HG02623 (cell line): ENCODE data around the gene FPGS.
"Not testable (repeated sequence)": the region's sequence is repeated elsewhere in the genome, so short reads cannot be mapped to it uniquely, and the experiment has no call there.

ENCODE experiments used
- ATAC-seq: cut with Tn5 transposase; IDR thresholded peaks from one replicate; pipeline ENCODE4 v1.9.1; 2021; ENCODE audit warnings: moderate library complexity; ENCODE audit not compliant: unreplicated experiment

The FPGS gene

GRCh38 chr9:127802576-127803443 is at the start of gene FPGS:
FPGS (plus strand) TSS chr9:127802882; CDS start chr9:127802925, 43 bp downstream.
- peak; percentile 70 for ATAC-seq

GRCh38 chr9:127753148-127753547 is 49.5 kb upstream of the FPGS start:
- ATAC-seq, result no peak

GRCh38 chr9:127753622-127754021 is 49.1 kb upstream of the FPGS start:
- no peak for ATAC-seq

- ATAC-seq, result no peak
Measured at GRCh38 chr9:127754099-127755060, 48.3 kb upstream of the FPGS start.

GRCh38 chr9:127755061-127756060 is 47.3 kb upstream of the FPGS start:
- ATAC-seq, result no peak

DNA sequence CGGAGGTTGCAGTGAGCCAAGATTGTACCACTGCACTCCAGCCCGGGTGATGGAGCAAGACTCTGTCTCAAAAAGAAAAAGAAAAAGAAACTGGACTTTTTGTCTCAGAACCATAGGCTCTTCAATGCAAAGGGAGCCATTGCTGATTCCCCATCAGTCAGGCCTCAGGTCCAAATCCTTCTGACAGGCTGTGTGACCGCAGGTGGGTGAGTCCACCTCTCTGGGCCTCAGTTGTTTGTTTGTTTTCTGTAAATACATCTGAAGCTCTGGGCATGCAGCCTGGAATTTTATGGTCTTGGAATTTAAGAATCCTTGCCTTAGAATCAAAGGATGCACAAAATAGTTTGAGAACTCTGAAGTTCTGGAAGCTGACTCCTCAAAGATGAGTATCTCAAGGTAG is 46.4 kb upstream of the FPGS start:
- no peak for ATAC-seq

DNA sequence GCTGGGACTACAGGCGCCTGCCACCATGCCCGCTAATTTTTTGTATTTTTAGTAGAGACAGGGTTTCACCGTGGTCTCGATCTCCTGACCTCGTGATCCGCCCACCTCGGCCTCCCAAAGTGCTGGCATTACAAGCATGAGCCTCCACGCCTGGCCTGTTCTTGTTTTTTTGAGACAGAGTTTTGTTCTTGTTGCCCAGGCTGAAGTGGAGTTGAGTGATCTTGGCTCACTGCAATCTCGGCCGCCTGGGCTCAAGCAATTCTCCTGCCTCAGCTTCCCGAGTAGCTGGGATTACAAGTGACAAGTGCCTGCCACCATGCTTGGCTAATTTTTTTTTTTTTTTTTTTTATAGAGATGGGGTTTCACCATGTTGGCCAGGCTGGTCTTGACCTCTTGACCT is 45.9 kb upstream of the FPGS start:
- not testable (repeated sequence) for ATAC-seq

GRCh38 chr9:127758843-127759242 is 43.8 kb upstream of the FPGS start:
- ATAC-seq, result no peak

GRCh38 chr9:127761061-127761460 is 41.6 kb upstream of the FPGS start:
- ATAC-seq, result no peak

GRCh38 chr9:127761491-127761956 is 41.2 kb upstream of the FPGS start:
- no peak for ATAC-seq

GRCh38 chr9:127762111-127762676 is 40.5 kb upstream of the FPGS start:
- no peak for ATAC-seq

- ATAC-seq, result no peak
Measured at GRCh38 chr9:127763918-127764384, 38.7 kb upstream of the FPGS start.

GRCh38 chr9:127765418-127765817 is 37.3 kb upstream of the FPGS start:
- no peak for ATAC-seq

GRCh38 chr9:127767410-127767809 is 35.3 kb upstream of the FPGS start:
- no peak for ATAC-seq

DNA sequence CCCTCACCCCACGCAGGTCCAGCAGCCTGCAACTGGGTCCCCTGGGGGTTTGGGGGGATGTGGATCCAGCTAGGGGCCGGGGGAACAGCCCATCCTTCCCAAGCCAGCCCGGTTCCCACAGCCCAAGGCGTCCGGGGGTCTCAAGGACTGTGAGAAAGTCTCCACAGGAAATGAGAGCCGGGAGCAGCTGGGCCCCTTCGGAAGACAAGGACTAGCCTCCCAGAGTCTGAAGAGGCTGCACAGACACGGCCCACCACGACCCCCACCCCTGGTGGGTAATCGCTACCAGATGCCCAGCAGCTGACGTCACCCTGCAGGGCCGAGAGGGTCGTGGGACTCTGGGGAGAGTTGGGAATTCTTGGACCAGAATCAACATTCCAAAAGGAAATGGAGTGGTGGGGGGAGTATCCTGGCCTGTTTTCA is 34.8 kb upstream of the FPGS start:
- no peak for ATAC-seq

DNA sequence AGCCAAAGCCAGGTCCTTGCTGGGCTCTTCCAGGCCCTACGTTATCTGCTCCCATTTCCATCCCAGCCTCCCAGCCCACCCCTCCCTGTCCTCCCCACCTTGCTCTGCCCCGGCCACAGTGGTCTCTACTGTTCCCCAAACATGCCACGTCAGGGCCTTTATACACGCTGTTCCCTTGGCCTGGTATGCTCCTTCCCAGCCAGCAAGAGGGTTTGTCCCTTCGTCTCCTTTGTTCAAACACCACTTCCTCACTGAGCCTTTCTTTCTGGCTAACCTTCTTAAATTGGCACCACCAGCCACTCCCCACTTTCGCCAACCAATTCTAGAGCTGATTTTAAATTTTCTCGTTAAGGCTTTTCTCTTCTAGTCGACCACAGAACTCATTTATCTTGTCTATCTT is 34.0 kb upstream of the FPGS start:
- ATAC-seq, result no peak

GRCh38 chr9:127769101-127769500 is 33.6 kb upstream of the FPGS start:
- ATAC-seq, result no peak

- no peak for ATAC-seq
Measured at GRCh38 chr9:127769929-127770582, 32.6 kb upstream of the FPGS start.

DNA sequence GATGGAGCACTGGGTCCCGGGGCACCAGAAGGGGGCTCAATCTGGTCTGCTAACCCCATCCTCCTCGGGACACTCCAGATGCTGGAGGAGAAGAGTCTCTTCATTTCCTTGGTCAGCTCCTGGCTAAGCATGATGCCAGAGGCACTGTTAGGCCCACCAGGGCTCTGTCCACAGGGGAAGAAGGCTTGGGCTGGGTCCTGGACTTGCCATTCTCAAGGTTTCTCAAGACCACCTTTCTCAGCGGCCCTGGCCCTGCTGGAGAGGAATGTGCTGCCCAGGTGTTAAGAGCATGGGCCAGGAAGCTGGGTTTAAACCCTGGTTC is 32.1 kb upstream of the FPGS start:
- ATAC-seq, result no peak
